ENCODE measurements around the gene ADAMTS13.

- TF ChIP-seq CTCF (conservative IDR thresholded peaks at IDR 0.05 in 1 of 2, IDR thresholded peaks at IDR 0.05 in 1 of 2; ENCODE audit: low read depth in 1 of 2, low read length in 2 of 2) = no peak
- no peak for TF ChIP-seq EZH2 (IDR thresholded peaks at IDR 0.05; ENCODE audit: low read length, missing control alignments)
Observed at GRCh38 chr9:133401588-133401987, 20.6 kb upstream of the ADAMTS13 start.
